Prostate gland (tissue), 2 donors: ENCODE data around the gene PEX14. TPM values are rescaled to one million over a fixed set of nuclear protein-coding genes. Genes with fewer than 3 reads are reported as not detected.

Experiments used
- DNase-seq: peaks from one replicate; pipeline ENCODE4 v3.0.0-alpha.2; 2019; ENCODE audit warnings: low spot score
- H3K27ac ChIP-seq, 2 donors: fragments of 200-600 bp; sonication (generic); 2 replicates each; pipeline ENCODE4 v1.5.1; 2017 to 2019
- H3K27me3 ChIP-seq: fragments of 200-600 bp; sonication (generic); replicated peaks from 2 replicates; pipeline ENCODE4 v1.5.1; 2019; ENCODE audit not compliant: insufficient read depth
- H3K36me3 ChIP-seq, 2 donors: fragments of 200-600 bp; sonication (generic); 1 replicate in 1 of 2; 2 replicates in 1 of 2; pipeline versions ENCODE4 v1.5.1 to v1.8.1; 2017 to 2019
- H3K4me1 ChIP-seq: fragments of 200-600 bp; sonication (generic); replicated peaks from 2 replicates; pipeline ENCODE4 v1.5.1; 2019
- H3K4me3 ChIP-seq, 2 donors: fragments of 200-600 bp; sonication (generic); 2 replicates each; pipeline ENCODE4 v1.5.1; 2017 to 2019
- H3K9me3 ChIP-seq: fragments of 200-600 bp; sonication (generic); 2 replicates; pipeline ENCODE4 v1.5.1; 2017
- CTCF ChIP-seq, 4 experiments: fragments of 200-600 bp in 2 of 4; fragments of 450-650 bp in 2 of 4; sonication (generic) in 2 of 4; IDR thresholded peaks; 1 replicate in 3 of 4; 2 replicates in 1 of 4; pipeline ENCODE4 v1.5.1; 2016 to 2019; ENCODE audit warnings: antibody characterized with exemption in 4 of 4, mild to moderate bottlenecking in 2 of 4, moderate library complexity in 2 of 4
- POLR2A ChIP-seq: fragments of 450-650 bp; IDR thresholded peaks from one replicate; pipeline ENCODE4 v1.6.1; 2016; ENCODE audit warnings: antibody characterized with exemption, mild to moderate bottlenecking
- POLR2AphosphoS5 ChIP-seq: sonication (generic); formaldehyde crosslinking; IDR thresholded peaks from one replicate; pipeline ENCODE4 v1.6.1; 2017; ENCODE audit warnings: antibody characterized with exemption
- WGBS: methylation state at CpG from one replicate; pipeline ENCODE4 v1.1.5; 2018; 5-methylcytosine and 5-hydroxymethylcytosine counted together
- intact Hi-C: fragments of 100-400 bp; cut with DNase I; formaldehyde crosslinking; loops from one replicate; pipeline ENCODE4 v1.14.2; 2022
- total RNA-seq, 2 donors: library from RNA; depleted of rRNA; stranded (reverse); fragments of >200 nt; gene quantifications; one replicate each; pipeline ENCODE4 v1.1.0, GENCODE V29; 2016

The PEX14 gene
- total RNA-seq, 2 donors from 2014 or later: 26.1 to 34.7 TPM

DNA sequence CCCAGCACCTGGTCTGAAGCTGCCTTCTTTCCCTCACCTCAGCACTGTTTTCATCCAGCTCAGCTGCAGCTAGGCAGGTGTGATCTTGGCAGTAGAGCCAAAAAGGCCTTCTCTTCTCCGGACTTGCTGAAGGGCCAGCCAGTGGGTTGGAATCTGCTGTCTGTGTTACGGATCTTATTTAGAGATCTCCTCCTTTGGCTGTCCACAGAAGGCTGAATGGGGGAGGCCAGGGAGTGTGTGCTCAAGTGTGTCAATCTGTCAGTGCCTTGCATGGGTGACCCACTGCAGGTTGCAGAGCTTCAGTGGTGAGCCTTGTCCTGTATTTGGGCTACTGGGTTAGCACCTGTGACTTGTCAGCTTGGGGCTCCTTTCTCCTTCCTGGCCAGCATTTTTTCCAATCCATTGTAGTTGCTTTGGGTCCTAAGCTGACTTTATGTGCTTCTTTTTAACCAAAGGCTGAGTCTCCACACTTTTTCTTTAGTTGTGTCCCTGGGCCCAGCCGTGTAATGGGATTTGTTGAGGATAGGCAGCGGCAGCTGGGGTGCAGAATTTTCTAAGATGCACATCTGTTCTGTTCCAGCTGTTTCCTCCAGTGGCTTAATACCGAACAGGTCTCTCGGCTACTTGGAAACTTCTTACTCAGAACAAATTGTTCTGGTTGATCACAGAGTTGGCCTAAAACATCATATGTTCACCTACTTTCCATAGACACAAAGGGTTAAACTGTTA is 126.8 kb downstream of the PEX14 start:
- 57% methylated on average over 6 of the region's 6 CpGs for WGBS
- no peak for DNase-seq
- Histone ChIP-seq H3K4me3 (no peak overlapping the region), H3K9me3 (no peaks in the 10 kb centered on the region), H3K27me3 (no peaks in the 10 kb centered on the region), H3K36me3 (no peaks in the 10 kb centered on the region), H3K4me1 (peaks cover 6% of the 10 kb centered on the region), H3K27ac (no peak overlapping the region)
- intact Hi-C loops: no loop called here
- TF ChIP-seq POLR2A (no peak), CTCF (IDR thresholded peaks at IDR 0.05) (no peak), POLR2AphosphoS5 (no peak)

DNA sequence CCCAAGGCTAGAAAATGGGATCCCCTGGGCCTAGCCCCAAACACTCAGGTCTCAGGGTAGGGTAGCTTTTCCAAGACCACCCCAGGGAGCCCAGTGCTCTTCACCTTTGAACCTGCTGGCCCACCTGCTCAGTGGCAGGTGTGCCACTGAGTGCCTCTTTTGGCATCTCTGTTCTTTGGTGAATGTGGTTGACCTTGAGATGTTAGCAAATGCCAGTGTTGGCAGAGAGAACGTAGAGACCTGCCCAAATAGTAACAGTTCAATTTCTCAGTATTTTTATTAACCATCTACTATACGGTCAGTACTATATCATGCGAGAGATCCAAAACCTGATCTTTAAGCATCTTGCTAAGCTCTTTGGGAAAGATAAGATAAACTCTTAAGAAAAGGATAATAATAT is 128.2 kb downstream of the PEX14 start:
- intact Hi-C loops: no loop called here
- no peaks in the 10 kb centered on the region for H3K27me3 ChIP-seq
- DNase-seq: no peak
- no peaks in the 10 kb centered on the region for H3K9me3 ChIP-seq
- TF ChIP-seq POLR2AphosphoS5: no peak
- no peak for TF ChIP-seq POLR2A
- TF ChIP-seq CTCF (IDR thresholded peaks at IDR 0.05): no peak
- H3K36me3 ChIP-seq: no peaks in the 10 kb centered on the region
- no peak overlapping the region for H3K4me3 ChIP-seq
- peaks cover 6% of the 10 kb centered on the region for H3K4me1 ChIP-seq
- 72% methylated on average over 3 of the region's 3 CpGs for WGBS
- no peak overlapping the region for H3K27ac ChIP-seq

GRCh38 chr1:10604966-10605365 is 130.2 kb downstream of the PEX14 start:
- WGBS: 95% methylated on average over 7 of the region's 7 CpGs
- no peak overlapping the region for H3K4me3 ChIP-seq
- H3K9me3 ChIP-seq: no peaks in the 10 kb centered on the region
- intact Hi-C loops: no loop called here
- no peak for TF ChIP-seq CTCF (IDR thresholded peaks at IDR 0.05)
- no peak for TF ChIP-seq POLR2AphosphoS5
- TF ChIP-seq POLR2A: no peak
- H3K27ac ChIP-seq: no peak overlapping the region
- H3K27me3 ChIP-seq: no peaks in the 10 kb centered on the region
- no peak for DNase-seq
- peaks cover under 1% of the 10 kb centered on the region for H3K4me1 ChIP-seq
- H3K36me3 ChIP-seq: no peaks in the 10 kb centered on the region

- TF ChIP-seq CTCF (IDR thresholded peaks at IDR 0.05): no peak
- TF ChIP-seq POLR2AphosphoS5: no peak
- no peak for TF ChIP-seq POLR2A
- 91% methylated on average over 7 of the region's 7 CpGs for WGBS
- intact Hi-C loops: no loop called here
- no peaks in the 10 kb centered on the region for H3K4me1 ChIP-seq
- no peak for DNase-seq
- H3K9me3 ChIP-seq: no peaks in the 10 kb centered on the region
- H3K4me3 ChIP-seq: no peak overlapping the region
- H3K36me3 ChIP-seq: no peaks in the 10 kb centered on the region
- no peak overlapping the region for H3K27ac ChIP-seq
- H3K27me3 ChIP-seq: no peaks in the 10 kb centered on the region
Observed at GRCh38 chr1:10606064-10606463, 131.3 kb downstream of the PEX14 start.

- Histone ChIP-seq H3K4me1 (no peaks in the 10 kb centered on the region), H3K27me3 (no peaks in the 10 kb centered on the region), H3K9me3 (no peaks in the 10 kb centered on the region), H3K27ac (no peak overlapping the region), H3K4me3 (no peak overlapping the region), H3K36me3 (no peaks in the 10 kb centered on the region)
- WGBS: 61% methylated on average over 3 of the region's 3 CpGs
- intact Hi-C loops: no loop called here
- DNase-seq: no peak
- TF ChIP-seq POLR2A (no peak), POLR2AphosphoS5 (no peak), CTCF (IDR thresholded peaks at IDR 0.05) (no peak)
Observed at GRCh38 chr1:10607228-10607627, 132.5 kb downstream of the PEX14 start.
